Endothelial cell of umbilical vein (primary cell): ENCODE measurements around the gene IRF2. TPM values are rescaled to one million over a fixed set of nuclear protein-coding genes. Genes with fewer than 3 reads are reported as not detected.
A peak's percentile ranks its signal among the peaks of the same experiment; 100 is the strongest.

Experiments used
- BruUV-seq: library from RNA; stranded (reverse); fragments of 400-500 nt; replicated peaks from 2 replicates; lab custom pipeline; 2021; lab: Mats Ljungman, UMichigan
- CTCF ChIA-PET: fragments of 300-600, 350-600 bp; sonication (Branson Sonifier 250); formaldehyde crosslinking; loops from one replicate; lab custom pipeline; 2021; ENCODE audit warnings: antibody characterized with exemption, inconsistent platforms; lab: Charles Lee
- POLR2A ChIA-PET: fragments of 300-600, 350-600 bp; sonication (Branson Sonifier 250); formaldehyde crosslinking; loops from one replicate; lab custom pipeline; 2021; ENCODE audit warnings: antibody characterized with exemption, inconsistent platforms; lab: Charles Lee
- DNase-seq: peaks from one replicate; pipeline ENCODE4 v3.0.0-alpha.2; 2011; ENCODE audit warnings: low read depth, low spot score
- FAIRE-seq: peaks from 2 replicates; lab custom pipeline; 2011; peaks lifted over from hg19 to GRCh38; lab: Jason Lieb, UNC
- H2AFZ ChIP-seq: 2 replicates; pipeline ENCODE4 v1.6.0; 2012; ENCODE audit warnings: low read depth, low read length, control low read depth, inconsistent platforms
- H3K27ac ChIP-seq: 2 replicates; pipeline ENCODE4 v1.5.1; 2011; ENCODE audit warnings: low read depth, mild to moderate bottlenecking, control low read depth, low read length, moderate library complexity; ENCODE audit not compliant: insufficient read depth
- H3K27me3 ChIP-seq, 2 experiments: 2 replicates each; pipeline versions ENCODE4 v1.6.0 to v1.6.1; 2011; ENCODE audit warnings: low read length in 2 of 2, mixed read lengths in 1 of 2; ENCODE audit not compliant: control insufficient read depth in 2 of 2, insufficient read depth in 2 of 2
- H3K36me3 ChIP-seq, 2 experiments: 2 replicates in 1 of 2; 3 replicates in 1 of 2; pipeline ENCODE4 v1.5.1; 2011; ENCODE audit warnings: low read length in 2 of 2, mild to moderate bottlenecking in 1 of 2, moderate library complexity in 1 of 2; ENCODE audit not compliant: control insufficient read depth in 2 of 2, insufficient read depth in 2 of 2; ENCODE audit errors: extremely low read depth in 1 of 2
- H3K4me1 ChIP-seq: 3 replicates; pipeline ENCODE4 v1.5.1; 2011; ENCODE audit warnings: mild to moderate bottlenecking, low read length; ENCODE audit not compliant: control insufficient read depth, insufficient read depth; ENCODE audit errors: extremely low read depth
- H3K4me2 ChIP-seq: 2 replicates; pipeline ENCODE4 v1.6.1; 2011; ENCODE audit warnings: low read length, control low read depth, mixed read lengths; ENCODE audit not compliant: insufficient read depth
- H3K4me3 ChIP-seq, 3 experiments: fragments of 200-600 bp in 1 of 3; sonication (generic), shearing (Covaris generic) in 1 of 3; replicated peaks in 1 of 3; 2 replicates each; pipeline ENCODE4 v1.5.1; 2011 to 2016; ENCODE audit warnings: control low read depth in 3 of 3, low read length in 3 of 3, mild to moderate bottlenecking in 2 of 3, inconsistent platforms in 1 of 3, low read depth in 1 of 3, moderate library complexity in 1 of 3; ENCODE audit not compliant: insufficient read depth in 1 of 3
- H3K79me2 ChIP-seq: 2 replicates; pipeline ENCODE4 v1.6.0; 2012; ENCODE audit warnings: low read length, inconsistent platforms; ENCODE audit not compliant: control insufficient read depth, insufficient read depth
- H3K9ac ChIP-seq: replicated peaks from 2 replicates; pipeline ENCODE3; 2011; ENCODE audit warnings: low read length, control low read depth; ENCODE audit not compliant: insufficient read depth; ENCODE audit errors: extremely low read depth
- H3K9me1 ChIP-seq: replicated peaks from 3 replicates; pipeline ENCODE4 v1.6.0; 2011; ENCODE audit warnings: mild to moderate bottlenecking, low read length; ENCODE audit not compliant: control insufficient read depth, insufficient read depth; ENCODE audit errors: extremely low read depth
- H3K9me3 ChIP-seq: replicated peaks from 2 replicates; pipeline ENCODE4 v1.5.1; 2012; ENCODE audit warnings: low read length, inconsistent platforms; ENCODE audit not compliant: control insufficient read depth, insufficient read depth
- H4K20me1 ChIP-seq: replicated peaks from 2 replicates; pipeline ENCODE3; 2011; ENCODE audit warnings: mild to moderate bottlenecking, low read length; ENCODE audit not compliant: control insufficient read depth, insufficient read depth; ENCODE audit errors: extremely low read depth
- EZH2 ChIP-seq: IDR thresholded peaks from 2 replicates; pipeline ENCODE4 v1.6.1; 2012; ENCODE audit warnings: borderline replicate concordance, low read depth, mild to moderate bottlenecking, moderate library complexity, low read length, inconsistent platforms; ENCODE audit not compliant: severe bottlenecking
- FOS ChIP-seq: IDR thresholded peaks from 2 replicates; pipeline ENCODE4 v1.6.1; 2011; ENCODE audit warnings: mild to moderate bottlenecking, low read length, moderate library complexity, borderline replicate concordance; ENCODE audit not compliant: insufficient read depth
- GATA2 ChIP-seq: IDR thresholded peaks from 2 replicates; pipeline ENCODE4 v1.7.0; 2011; ENCODE audit warnings: low read depth, mild to moderate bottlenecking, moderate library complexity, mixed read lengths, low read length; ENCODE audit not compliant: insufficient read length, insufficient read depth
- JUN ChIP-seq: IDR thresholded peaks from 2 replicates; pipeline ENCODE4 v1.6.1; 2011; ENCODE audit warnings: borderline replicate concordance, low read depth; ENCODE audit not compliant: insufficient read length, insufficient read depth
- MYC ChIP-seq: IDR thresholded peaks from one replicate; pipeline ENCODE4 v1.6.1; 2011; ENCODE audit warnings: mild to moderate bottlenecking, low read depth, low read length
- POLR2A ChIP-seq: IDR thresholded peaks from 2 replicates; pipeline ENCODE4 v1.6.1; 2012; ENCODE audit warnings: low read depth, mild to moderate bottlenecking, control low read depth, low read length
- POLR2AphosphoS5 ChIP-seq: IDR thresholded peaks from 2 replicates; pipeline ENCODE4 v1.6.1; 2012; ENCODE audit warnings: low read depth, mild to moderate bottlenecking, control low read depth, low read length, moderate library complexity; ENCODE audit not compliant: insufficient read depth
- dilution Hi-C: fragments of 300-500 bp; cut with MboI; formaldehyde crosslinking; loops from one replicate; pipeline ENCODE4 v1.15.0; 2019; ENCODE audit warnings: low sequenced_read_pairs; ENCODE audit not compliant: extremely low pct_ligation_motif_present
- intact Hi-C: fragments of 100-400 bp; cut with micrococcal nuclease; formaldehyde crosslinking; loops from one replicate; pipeline ENCODE4 v1.10.0; 2022
- polyA plus RNA-seq, 4 experiments: library from polyadenylated mRNA; depleted of rRNA in 3 of 4; stranded (reverse) in 3 of 4; unstranded in 1 of 4; fragments of >200 nt; gene quantifications; 2 replicates each; pipeline versions ENCODE4 v1.2.1 to v1.2.3, GENCODE V29; 2011 to 2012; ENCODE audit warnings: missing spikeins in 1 of 4
- total RNA-seq: library from RNA; stranded (reverse); gene quantifications from 2 replicates; pipeline ENCODE4 v1.2.3, GENCODE V29; 2021
- TF ChIP-seq, protein P1 (sequence below): IDR thresholded peaks from 2 replicates; pipeline ENCODE4 v1.6.1; 2011; ENCODE audit not compliant: insufficient read depth, insufficient read length
- TF ChIP-seq, protein P2 (sequence below), 2 donors: IDR thresholded peaks; 1 replicate in 1 of 2; 2 replicates in 1 of 2; pipeline ENCODE4 v1.5.1; 2011; ENCODE audit warnings: low read length in 2 of 2, mild to moderate bottlenecking in 2 of 2, moderate library complexity in 2 of 2, control low read depth in 1 of 2, inconsistent platforms in 1 of 2, low read depth in 1 of 2; ENCODE audit not compliant: insufficient read depth in 1 of 2; ENCODE audit errors: extremely low read depth in 1 of 2

IRF2 gene
- total and polyA plus RNA-seq, 2 donors (not counting 3 experiments of a cell fraction or from before 2014, with no cell fraction given): 26.9 to 27.6 TPM

DNA sequence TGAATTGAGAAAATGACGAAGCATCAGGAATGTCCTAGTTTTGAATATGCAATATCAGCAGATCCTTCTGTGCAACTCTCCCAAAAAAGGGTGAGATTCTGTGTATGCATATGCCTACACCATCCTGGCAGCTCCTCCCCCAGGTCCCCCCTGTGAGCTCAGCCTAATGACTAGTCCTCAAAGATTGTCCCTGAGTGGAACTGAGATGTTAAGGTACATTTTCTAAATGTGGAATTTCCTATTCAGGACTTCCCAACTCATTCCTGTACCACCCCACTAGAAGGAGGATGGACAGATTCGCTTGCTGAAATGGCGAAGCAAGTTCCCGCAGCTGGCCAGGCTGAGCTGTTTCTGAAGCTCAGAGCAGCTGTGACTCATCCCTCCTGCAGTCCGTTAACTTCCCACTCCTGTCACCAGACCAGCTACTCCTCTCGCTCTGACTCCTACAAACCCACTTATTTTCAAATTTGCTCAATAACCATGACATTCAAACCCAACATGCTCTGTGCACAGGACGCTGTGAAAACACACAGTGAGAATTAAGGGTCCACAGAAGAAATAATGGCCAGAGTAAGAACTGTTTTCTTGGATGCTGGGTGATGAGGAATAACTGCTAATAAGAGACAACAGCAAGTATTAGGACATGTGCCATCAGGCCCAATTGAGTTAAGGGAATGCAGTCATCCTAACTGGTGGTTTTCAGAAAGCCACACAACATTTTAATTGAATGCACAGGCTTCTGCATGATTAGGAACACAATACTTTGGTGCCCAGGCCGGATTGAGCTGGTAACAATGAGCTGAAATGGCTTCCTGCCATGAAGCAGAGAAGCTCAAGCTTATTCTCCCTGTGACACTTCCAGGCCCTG, 40.0 kb upstream of the IRF2 start:
- intact Hi-C loops: no loop called here

DNA sequence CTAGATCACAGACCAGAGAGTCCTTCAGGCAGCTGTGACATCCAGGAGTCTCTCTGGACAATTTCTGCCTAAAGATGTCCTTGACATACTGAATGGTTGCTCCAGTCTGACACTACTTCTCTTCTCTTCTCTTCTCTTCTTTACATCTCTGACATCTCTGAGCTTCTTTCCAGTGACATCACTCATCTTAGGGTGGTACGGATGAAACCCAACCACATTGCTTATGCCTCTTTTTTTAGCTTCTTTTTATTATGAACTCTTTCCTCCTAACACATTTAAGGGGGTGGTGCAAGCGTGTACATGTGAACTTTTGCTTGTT, 39.4 kb upstream of the IRF2 start:
- Histone ChIP-seq H2AFZ (no peak overlapping the region), H3K27ac (no peak overlapping the region), H3K4me1 (peaks cover 4% of the 10 kb centered on the region), H3K9me3 (no peaks in the 10 kb centered on the region), H3K79me2 (no peaks in the 10 kb centered on the region), H3K27me3 (no peaks in the 10 kb centered on the region), H3K36me3 (no peaks in the 10 kb centered on the region), H3K4me3 (no peak overlapping the region), H3K9me1 (no peaks in the 10 kb centered on the region), H3K4me2 (no peak overlapping the region), H4K20me1 (no peaks in the 10 kb centered on the region), H3K9ac (no peak overlapping the region)
- FAIRE-seq (no peak), DNase-seq (no peak)
- TF ChIP-seq FOS: no peak
- TF ChIP-seq EZH2: no peak
- TF ChIP-seq, protein P1, sequence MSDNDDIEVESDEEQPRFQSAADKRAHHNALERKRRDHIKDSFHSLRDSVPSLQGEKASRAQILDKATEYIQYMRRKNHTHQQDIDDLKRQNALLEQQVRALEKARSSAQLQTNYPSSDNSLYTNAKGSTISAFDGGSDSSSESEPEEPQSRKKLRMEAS: no peak
- TF ChIP-seq, protein P2, sequence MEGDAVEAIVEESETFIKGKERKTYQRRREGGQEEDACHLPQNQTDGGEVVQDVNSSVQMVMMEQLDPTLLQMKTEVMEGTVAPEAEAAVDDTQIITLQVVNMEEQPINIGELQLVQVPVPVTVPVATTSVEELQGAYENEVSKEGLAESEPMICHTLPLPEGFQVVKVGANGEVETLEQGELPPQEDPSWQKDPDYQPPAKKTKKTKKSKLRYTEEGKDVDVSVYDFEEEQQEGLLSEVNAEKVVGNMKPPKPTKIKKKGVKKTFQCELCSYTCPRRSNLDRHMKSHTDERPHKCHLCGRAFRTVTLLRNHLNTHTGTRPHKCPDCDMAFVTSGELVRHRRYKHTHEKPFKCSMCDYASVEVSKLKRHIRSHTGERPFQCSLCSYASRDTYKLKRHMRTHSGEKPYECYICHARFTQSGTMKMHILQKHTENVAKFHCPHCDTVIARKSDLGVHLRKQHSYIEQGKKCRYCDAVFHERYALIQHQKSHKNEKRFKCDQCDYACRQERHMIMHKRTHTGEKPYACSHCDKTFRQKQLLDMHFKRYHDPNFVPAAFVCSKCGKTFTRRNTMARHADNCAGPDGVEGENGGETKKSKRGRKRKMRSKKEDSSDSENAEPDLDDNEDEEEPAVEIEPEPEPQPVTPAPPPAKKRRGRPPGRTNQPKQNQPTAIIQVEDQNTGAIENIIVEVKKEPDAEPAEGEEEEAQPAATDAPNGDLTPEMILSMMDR (IDR thresholded peaks at IDR 0.05; ENCODE audit: extremely low read depth in 1 of 2, insufficient read depth in 1 of 2, low read depth in 1 of 2, low read length in 2 of 2): no peak
- TF ChIP-seq GATA2: no peak
- no peak for TF ChIP-seq JUN
- no peak for TF ChIP-seq POLR2A
- no peak for TF ChIP-seq MYC
- no peak for TF ChIP-seq POLR2AphosphoS5
- no TSS peak for BruUV-seq
- dilution Hi-C loops: no loop called here
- ChIA-PET CTCF (interaction anchor here (0.9 to 1.8 kb wide), 5 partner anchors 8 to 250 kb away, joined by 3 to 8 read pairs (median 3); no protein-coding TSS in a partner anchor), POLR2A (interaction anchor here (0.6 to 1.1 kb wide), 2 partner anchors 10 to 39 kb away, joined by 3 to 5 read pairs; partner anchors contain the start of gene IRF2)
- intact Hi-C loops: no loop called here

More for the DNA sequence above, 40.0 kb upstream of the IRF2 start:
- TF ChIP-seq JUN (peak; percentile 10), FOS (peak; percentile 75)
- TF ChIP-seq, protein P1: no peak
- no peaks in the 10 kb centered on the region for H3K9me3 ChIP-seq
- H3K4me3 ChIP-seq: no peak overlapping the region
- peaks cover 4% of the 10 kb centered on the region for H3K4me1 ChIP-seq
- peak overlapping the region; percentile 20 for H2AFZ ChIP-seq
- no peaks in the 10 kb centered on the region for H3K36me3 ChIP-seq
- no peaks in the 10 kb centered on the region for H3K9me1 ChIP-seq
- dilution Hi-C loops: no loop called here
- peak; percentile 48 for DNase-seq
- no peaks in the 10 kb centered on the region for H3K27me3 ChIP-seq
- CTCF ChIA-PET: interaction anchor here (0.9 to 2.0 kb wide), 8 partner anchors 8 to 250 kb away, joined by 3 to 8 read pairs (median 4); partner anchors contain the start of gene IRF2
- H3K9ac ChIP-seq: no peak overlapping the region
- H3K27ac ChIP-seq: no peak overlapping the region
- peak; percentile 81 for FAIRE-seq
- H3K79me2 ChIP-seq: no peaks in the 10 kb centered on the region
- POLR2A ChIA-PET: interaction anchor here (0.6 to 1.1 kb wide), 2 partner anchors 11 to 40 kb away, joined by 3 to 5 read pairs; partner anchors contain the start of gene IRF2
- H3K4me2 ChIP-seq: no peak overlapping the region
- BruUV-seq: no TSS peak
- H4K20me1 ChIP-seq: no peaks in the 10 kb centered on the region
